IPS-NIHi11 (cell line): ENCODE results near the gene BET1.
A peak's percentile ranks its signal among the peaks of the same experiment; 100 is the strongest.
"Not testable (repeated sequence)": the region's sequence is repeated elsewhere in the genome, so short reads cannot be mapped to it uniquely, and the experiment has no call there.

Experiments used
- DNase-seq: peaks from one replicate; pipeline ENCODE4 v3.0.0; 2012; ENCODE audit warnings: mixed read lengths, low spot score

The BET1 gene

GRCh38 chr7:94004024-94004951 is at the start of gene BET1:
Gene BET1 (minus strand): TSS chr7:94004355. CDS start chr7:94004216, 139 bp downstream.
- DNase-seq, result peak; percentile 93

- DNase-seq, result no peak
Observed at GRCh38 chr7:94053532-94053931, 49.4 kb upstream of the BET1 start.

- DNase-seq, result no peak
Observed at GRCh38 chr7:94052398-94053180, 48.4 kb upstream of the BET1 start.

- DNase-seq, result no peak
Observed at GRCh38 chr7:94050046-94050445, 45.9 kb upstream of the BET1 start.

GRCh38 chr7:94049615-94050014 is 45.5 kb upstream of the BET1 start:
- DNase-seq, result no peak

DNA sequence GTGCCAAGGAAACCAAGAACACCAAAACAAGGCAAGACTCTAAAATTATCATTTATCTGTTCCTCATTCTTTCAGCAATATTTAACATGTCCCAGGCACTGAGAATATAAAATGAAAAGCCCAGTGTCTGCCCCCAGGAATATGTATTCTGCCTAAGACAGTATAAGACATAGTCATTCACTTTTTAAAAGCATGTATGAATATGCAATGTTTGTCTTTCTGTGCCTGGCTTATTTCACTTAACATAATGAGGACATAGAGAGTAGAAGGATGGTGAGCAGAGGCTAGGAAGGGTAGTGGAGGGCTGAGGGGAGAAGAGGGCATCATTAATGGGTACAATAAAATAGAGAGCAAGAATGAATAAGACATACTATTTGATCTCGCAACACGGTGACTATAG is 44.6 kb upstream of the BET1 start:
- DNase-seq, result no peak

DNA sequence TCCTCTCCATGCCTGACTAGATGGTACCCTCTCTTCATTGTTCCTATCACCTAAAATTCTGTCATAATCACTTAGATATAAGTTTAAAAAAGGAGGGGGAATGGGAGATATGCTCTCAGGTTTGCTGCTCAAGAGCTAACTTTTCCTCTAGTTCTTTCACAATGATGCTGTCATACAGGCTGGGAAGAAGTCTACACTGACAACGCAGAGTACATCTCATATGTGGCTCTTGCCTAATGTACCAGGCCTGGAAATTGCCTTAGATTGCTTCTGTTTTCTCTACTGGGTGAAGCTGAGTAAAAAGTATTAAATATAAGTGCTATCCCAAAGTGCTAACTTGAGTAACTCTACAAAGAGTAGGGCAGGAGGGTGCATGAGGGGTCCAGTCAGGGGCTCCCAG is 43.8 kb upstream of the BET1 start:
- no peak for DNase-seq

DNA sequence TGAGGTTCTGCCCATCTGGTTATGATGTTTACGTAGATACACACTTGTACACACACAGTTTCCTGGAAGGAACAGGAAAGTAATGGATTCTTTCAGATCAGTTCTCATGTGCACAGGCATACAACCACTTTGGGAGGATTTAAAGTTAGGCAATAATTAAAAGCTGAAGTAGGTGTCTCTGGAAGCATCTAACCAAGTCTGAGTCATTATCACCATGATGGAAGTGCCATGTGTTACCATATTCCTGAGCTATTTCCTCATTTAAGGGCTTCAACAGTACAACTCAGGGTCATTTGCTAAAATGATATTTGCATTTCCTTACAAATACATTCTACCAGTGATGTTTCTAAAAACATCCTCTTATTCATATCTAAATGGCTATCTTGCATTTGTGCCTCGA is 41.4 kb upstream of the BET1 start:
- no peak for DNase-seq

DNA sequence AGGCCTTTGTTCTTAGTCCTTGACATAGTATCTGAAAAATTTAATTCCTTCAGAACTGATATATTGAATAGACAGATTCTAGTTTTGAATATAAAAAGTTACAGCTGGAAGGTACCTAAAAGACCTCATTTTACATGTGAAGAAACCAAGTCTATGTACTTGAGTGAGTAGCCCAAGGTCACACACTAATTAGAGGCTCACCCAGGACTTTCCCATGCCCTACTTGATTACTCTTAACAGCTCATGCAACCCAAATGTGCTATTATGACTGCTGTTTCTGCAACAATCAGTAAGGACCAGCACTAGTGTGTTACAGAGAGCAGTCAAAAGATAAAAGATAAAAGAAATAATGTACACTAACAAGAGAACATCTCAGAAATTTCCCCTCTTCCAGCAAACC is 40.7 kb upstream of the BET1 start:
- no peak for DNase-seq

GRCh38 chr7:94043299-94043698 is 39.1 kb upstream of the BET1 start:
- no peak for DNase-seq

DNA sequence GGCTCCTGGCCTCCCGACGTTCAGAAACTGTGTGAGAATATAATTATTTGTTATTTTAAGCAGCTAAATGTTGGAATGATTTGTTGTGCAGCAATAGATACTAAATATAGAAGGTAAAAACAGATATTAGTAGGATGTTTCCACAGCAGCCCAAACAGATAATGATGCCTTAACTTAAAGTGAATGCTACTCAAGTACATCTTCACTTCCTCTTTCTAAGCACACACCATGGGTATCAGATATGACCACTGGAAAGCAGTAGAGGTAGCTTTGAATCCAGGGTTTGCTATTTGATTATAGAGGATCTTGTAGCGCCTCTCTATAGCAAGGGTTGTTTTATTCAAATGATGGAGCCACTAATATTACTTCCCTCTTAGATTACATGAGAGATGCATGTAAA is 38.2 kb upstream of the BET1 start:
- no peak for DNase-seq

DNA sequence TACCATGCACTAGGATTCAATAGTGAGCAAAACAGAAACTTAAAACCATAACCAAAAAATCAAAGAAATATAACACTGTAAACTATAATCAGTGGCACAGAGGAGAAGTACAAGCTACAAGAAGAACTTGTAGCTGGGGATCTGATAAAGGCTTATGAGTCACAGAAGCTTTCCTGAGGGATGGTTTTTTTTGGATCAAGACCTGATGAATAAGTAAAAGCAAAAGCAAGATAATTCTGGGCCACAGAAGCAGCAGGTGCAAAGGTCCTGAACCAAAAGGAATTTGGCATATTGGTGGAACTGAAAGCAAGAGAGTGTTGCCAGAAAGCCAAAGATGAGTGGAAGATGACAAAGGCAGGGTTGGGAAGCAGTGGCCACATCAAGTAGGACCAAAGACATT is 37.4 kb upstream of the BET1 start:
- no peak for DNase-seq

DNA sequence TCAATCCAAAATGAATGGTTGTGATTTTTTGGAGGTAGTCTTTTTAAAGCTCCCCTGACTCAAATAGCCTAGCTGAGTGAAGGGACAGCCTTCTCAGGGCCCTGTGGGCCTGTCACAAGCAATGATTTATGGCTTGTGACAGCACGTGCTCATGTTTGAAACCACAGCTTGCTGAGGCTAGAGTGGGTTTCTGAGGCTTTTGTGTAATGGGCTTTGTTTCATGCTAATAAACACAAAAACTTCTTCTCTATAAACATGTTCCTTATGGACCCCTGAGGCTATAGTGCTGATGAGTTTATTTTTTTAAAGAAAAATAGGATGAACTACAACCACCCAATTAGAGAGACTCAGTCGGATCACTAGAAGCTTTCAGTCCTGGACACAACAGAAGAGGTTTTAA is 36.1 kb upstream of the BET1 start:
- no peak for DNase-seq

GRCh38 chr7:94039368-94040035 is 35.3 kb upstream of the BET1 start:
- DNase-seq, result no peak

DNA sequence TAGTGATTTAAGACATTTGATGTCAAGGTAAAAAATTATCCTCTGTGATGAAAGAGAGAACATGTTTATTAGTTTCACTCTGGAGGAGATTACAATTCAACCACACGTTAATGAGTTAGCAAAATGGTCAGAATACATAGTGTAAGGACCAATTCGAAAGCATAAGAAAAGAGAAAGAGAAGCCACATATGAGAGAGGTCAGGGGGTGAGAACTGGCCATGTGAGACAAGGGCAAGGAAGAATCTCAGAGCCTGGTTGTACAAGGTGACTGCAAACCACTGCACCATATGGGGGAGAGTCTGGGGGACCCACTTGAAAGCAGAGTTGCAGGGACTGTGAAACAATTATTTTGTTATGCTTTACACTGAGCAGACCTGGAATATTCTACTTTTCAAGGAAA is 27.7 kb upstream of the BET1 start:
- DNase-seq, result no peak

- no peak for DNase-seq
Observed at GRCh38 chr7:94030634-94031033, 26.5 kb upstream of the BET1 start.

- DNase-seq, result no peak
Observed at GRCh38 chr7:94029976-94030375, 25.8 kb upstream of the BET1 start.

- DNase-seq, result no peak
Observed at GRCh38 chr7:94028768-94029167, 24.6 kb upstream of the BET1 start.

- not testable (repeated sequence) for DNase-seq
Observed at GRCh38 chr7:94026619-94027018, 22.5 kb upstream of the BET1 start.

- DNase-seq, result no peak
Observed at GRCh38 chr7:94022550-94022949, 18.4 kb upstream of the BET1 start.

DNA sequence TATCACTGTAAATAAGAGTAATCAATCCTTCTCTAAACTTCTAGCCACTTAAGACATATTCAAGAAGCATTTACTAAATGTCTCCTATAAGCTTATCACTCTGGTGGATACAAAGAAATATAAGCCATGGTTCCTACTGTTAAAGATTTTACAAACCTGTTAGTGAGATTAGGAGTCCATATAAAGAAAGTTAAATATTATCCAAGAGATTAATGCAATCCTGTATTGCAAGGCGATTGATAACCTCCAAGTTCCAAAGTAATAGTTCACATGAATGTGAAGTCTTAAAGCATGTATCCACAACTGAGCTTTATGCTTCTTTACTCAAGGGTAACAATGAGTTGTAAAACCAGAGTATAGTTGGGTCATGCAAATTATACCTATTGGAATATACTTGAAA is 12.6 kb upstream of the BET1 start:
- DNase-seq, result no peak

DNA sequence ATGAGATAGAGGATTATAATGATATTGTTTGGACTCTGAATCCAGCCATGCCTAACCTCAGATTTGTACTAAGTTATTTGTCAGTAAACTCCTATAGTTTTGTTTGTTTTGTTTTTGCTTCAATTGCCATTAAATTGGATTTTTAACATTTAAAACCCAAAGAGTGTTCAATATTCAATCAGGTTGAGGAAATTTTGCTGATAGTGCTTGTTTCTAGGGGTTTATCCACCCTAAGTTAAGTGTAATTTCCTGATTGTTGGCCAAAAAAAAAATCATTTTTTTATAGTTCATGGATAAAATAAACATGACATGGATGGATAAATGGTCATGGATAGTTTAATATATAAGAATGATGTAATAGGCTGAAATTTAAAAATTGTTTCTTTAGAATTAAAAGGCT is 11.4 kb upstream of the BET1 start:
- no peak for DNase-seq

- DNase-seq, result peak; percentile 8
Observed at GRCh38 chr7:94012746-94013145, 8.6 kb upstream of the BET1 start.
